ENCODE results near the gene INPP1.

DNA sequence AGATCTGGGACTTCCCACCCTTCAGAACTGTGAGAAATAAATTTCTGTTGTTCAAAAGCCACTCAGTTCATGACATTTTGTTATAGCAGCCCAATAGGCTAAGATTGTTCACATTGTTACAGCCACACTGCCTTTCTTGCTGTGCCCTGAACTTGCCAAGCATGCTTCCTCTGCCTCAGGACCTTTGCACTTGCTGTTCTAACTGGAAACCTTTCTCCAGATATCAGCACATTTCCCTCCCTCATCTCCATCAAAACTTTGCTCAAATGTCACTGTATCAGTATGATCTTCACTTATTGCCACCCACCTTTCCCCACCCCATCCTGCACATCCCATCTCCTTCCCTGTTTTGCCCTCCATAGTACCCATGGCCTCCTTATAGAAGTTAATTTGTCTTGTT is 32.7 kb downstream of the INPP1 start:
- TF ChIP-seq, protein P1, sequence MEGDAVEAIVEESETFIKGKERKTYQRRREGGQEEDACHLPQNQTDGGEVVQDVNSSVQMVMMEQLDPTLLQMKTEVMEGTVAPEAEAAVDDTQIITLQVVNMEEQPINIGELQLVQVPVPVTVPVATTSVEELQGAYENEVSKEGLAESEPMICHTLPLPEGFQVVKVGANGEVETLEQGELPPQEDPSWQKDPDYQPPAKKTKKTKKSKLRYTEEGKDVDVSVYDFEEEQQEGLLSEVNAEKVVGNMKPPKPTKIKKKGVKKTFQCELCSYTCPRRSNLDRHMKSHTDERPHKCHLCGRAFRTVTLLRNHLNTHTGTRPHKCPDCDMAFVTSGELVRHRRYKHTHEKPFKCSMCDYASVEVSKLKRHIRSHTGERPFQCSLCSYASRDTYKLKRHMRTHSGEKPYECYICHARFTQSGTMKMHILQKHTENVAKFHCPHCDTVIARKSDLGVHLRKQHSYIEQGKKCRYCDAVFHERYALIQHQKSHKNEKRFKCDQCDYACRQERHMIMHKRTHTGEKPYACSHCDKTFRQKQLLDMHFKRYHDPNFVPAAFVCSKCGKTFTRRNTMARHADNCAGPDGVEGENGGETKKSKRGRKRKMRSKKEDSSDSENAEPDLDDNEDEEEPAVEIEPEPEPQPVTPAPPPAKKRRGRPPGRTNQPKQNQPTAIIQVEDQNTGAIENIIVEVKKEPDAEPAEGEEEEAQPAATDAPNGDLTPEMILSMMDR (conservative IDR thresholded peaks at IDR 0.05; ENCODE audit: low read length), result no peak
- TF ChIP-seq EZH2phosphoT487 (IDR thresholded peaks at IDR 0.05; ENCODE audit: borderline replicate concordance, low read depth, low read length), result no peak

Measured in OCI-LY7 (cell line).